HFF-Myc (cell line): ENCODE data around the gene GPRIN2.

Experiments used
- DNase-seq: peaks from one replicate; pipeline ENCODE4 v3.0.0-alpha.2; 2011; ENCODE audit warnings: low read depth; ENCODE audit errors: extremely low read depth
- H3K4me3 ChIP-seq: replicated peaks from 2 replicates; pipeline ENCODE4 v1.5.1; 2011; ENCODE audit warnings: low read depth, mild to moderate bottlenecking, control low read depth, low read length
- TF ChIP-seq, protein P1 (sequence below): IDR thresholded peaks from 2 replicates; pipeline ENCODE4 v1.5.1; 2012; ENCODE audit warnings: mild to moderate bottlenecking, low read depth, low read length, control low read depth; ENCODE audit errors: missing control alignments

Gene GPRIN2

DNA sequence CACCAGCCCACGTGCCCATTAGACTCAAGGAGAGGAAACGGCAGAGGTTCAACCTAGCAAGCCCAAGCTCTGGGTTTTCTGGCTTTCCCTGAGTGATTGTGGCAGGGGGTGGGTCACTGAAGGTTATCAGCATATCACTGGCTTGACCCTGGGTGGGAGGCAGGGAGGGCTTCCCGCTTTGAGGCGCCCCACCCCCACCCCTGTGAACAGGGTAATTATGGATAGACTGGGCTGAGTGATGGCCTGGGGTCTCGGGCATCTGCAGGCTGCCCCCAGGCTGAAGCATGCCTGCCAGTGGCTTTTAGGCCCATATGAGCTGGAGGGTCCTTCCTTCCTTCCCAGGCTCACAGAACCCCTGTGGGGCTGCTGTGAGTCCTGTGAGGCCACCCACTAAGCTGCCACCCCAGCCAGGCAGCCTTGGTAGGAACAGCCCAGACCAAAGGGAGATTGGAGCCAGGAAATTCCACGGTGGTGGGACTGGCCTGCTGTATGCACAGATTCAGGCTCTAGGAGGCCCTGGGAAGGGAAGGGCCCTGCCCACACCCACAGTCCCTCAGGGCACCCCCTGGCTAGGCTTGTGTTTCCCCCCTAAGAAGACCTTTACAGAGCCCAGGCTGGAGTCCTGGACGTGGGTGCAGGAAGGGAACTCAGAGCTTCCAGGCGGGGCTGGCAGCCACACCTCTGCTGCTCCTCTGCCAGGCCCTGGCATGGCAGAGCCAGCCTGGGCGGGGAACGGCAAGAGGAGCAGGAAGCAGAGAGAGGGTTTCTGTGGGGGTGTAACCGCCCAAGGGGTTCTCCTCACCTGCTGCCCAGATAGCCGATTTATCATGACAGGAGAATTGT is 33.1 kb downstream of the GPRIN2 start:
- TF ChIP-seq, protein P1, sequence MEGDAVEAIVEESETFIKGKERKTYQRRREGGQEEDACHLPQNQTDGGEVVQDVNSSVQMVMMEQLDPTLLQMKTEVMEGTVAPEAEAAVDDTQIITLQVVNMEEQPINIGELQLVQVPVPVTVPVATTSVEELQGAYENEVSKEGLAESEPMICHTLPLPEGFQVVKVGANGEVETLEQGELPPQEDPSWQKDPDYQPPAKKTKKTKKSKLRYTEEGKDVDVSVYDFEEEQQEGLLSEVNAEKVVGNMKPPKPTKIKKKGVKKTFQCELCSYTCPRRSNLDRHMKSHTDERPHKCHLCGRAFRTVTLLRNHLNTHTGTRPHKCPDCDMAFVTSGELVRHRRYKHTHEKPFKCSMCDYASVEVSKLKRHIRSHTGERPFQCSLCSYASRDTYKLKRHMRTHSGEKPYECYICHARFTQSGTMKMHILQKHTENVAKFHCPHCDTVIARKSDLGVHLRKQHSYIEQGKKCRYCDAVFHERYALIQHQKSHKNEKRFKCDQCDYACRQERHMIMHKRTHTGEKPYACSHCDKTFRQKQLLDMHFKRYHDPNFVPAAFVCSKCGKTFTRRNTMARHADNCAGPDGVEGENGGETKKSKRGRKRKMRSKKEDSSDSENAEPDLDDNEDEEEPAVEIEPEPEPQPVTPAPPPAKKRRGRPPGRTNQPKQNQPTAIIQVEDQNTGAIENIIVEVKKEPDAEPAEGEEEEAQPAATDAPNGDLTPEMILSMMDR = no peak
- no peak for DNase-seq
- no peak overlapping the region for H3K4me3 ChIP-seq

DNA sequence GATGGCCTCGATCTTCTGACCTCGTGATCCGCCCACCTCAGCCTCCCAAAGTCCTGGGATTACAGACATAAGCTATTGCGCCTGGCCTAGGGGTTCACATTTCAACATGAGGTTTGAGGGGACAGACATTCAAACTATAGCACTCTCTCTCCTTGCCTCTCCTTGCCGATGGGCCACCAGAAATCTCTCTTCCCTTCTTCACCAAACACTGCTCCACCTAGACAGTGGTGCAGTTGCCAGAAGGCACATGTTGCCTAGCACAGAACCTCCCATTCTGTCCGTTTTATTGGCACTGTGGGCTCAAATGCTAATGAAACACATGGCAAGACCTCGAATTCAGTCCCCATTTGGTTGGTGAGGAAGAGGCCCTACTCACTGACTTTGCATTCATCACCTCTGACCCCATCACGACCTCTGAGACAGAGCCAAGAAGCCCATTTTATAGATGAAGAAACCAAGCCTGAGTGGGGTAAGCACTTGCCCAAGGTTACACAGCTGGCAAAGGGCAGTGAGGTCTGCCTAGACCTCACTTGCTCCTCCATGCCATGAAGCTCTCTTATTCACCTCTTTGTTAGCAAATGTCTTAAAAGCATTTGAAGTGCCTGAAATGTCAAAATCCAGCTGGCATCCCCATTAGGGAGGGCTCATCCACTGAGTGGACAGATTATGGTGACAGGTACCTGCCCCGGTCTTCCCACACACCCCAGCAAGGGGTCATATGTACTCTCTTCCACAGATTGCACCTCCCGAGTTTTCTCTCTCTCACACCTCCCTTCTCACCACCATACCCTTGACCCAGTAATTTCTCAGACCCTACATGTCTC is 34.0 kb downstream of the GPRIN2 start:
- no peak for DNase-seq
- H3K4me3 ChIP-seq = no peak overlapping the region
- TF ChIP-seq, protein P1 = no peak

- TF ChIP-seq, protein P1 = no peak
- H3K4me3 ChIP-seq = no peak overlapping the region
- DNase-seq = no peak
Observed at GRCh38 chr10:46520941-46521340, 35.5 kb downstream of the GPRIN2 start.

DNA sequence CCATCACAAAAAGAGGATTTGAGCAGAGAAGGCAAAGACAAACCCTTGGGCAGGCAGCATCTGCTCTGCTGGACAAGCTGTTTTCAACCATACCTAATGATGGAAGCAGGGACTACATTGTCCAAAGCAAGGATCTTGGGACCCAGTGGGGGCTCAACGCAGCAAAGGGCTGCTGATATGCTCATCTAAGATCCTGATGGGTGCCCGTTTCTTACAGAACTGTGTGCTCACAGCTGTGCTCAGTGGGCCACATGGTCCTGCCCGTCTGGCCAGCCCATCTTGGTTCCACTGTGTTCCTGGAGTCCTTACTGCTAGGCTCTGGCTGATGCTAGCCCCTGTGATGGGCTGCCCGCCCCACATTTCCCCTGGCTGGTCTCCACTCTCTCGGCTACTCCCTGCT is 36.1 kb downstream of the GPRIN2 start:
- TF ChIP-seq, protein P1 = no peak
- no peak for DNase-seq
- H3K4me3 ChIP-seq = no peak overlapping the region

DNA sequence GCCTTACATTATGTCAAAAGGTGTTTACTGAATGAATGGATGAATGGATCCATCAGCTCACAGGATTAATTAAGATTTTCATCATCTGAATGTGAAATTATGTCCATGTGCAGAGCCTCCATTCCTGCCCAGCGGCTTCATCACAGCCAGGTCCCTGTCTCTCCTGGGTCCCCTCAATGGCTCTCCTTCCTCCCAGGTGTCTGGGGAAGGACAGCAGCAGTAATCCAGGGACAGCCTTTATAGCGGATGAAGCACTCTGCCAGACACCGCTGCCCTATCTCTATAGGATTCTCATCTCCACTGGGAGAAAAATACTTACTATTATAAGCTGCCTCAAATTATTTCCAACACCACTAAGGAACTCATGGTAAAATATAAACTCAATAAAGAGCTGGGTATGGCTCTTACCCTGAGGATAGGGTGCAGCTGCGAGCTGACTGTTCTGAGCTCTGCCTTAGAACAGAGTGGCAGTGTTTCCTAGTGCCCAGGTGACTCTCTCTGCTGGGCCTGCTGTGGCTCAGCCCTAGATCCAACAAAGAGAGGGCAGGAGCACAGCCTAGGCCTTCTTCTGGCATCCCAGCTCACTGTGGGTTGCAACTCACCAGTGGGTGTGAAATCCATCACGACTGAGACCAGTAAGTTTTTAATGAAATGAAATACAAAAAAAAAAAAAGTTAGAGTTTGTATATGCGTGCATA is 38.3 kb downstream of the GPRIN2 start:
- no peak for DNase-seq

GRCh38 chr10:46517541-46517940 is 38.9 kb downstream of the GPRIN2 start:
- TF ChIP-seq, protein P1 = no peak
- no peak overlapping the region for H3K4me3 ChIP-seq
- no peak for DNase-seq

More for the DNA sequence above, 38.3 kb downstream of the GPRIN2 start:
- TF ChIP-seq, protein P1 = no peak
- H3K4me3 ChIP-seq = no peak overlapping the region
